Panc1 (cell line): ENCODE results near the gene DDX10. TPM values are rescaled to one million over a fixed set of nuclear protein-coding genes. Genes with fewer than 3 reads are reported as not detected.

ENCODE experiments used
- ATAC-seq: fragments of 200-7000 bp; cut with Tn5 transposase; 2 replicates; pipeline ENCODE4 v1.9.1; 2020; ENCODE audit warnings: mild to moderate bottlenecking, moderate library complexity
- BruUV-seq: library from RNA; stranded (reverse); fragments of 400-500 nt; replicated peaks from 2 replicates; lab custom pipeline; 2021; lab: Mats Ljungman, UMichigan
- CTCF ChIA-PET: fragments of 300-600 bp; sonication (Branson Sonifier 250); formaldehyde crosslinking; loops from one replicate; lab custom pipeline; 2022; ENCODE audit warnings: antibody characterized with exemption; lab: Charles Lee
- POLR2A ChIA-PET: fragments of 300-600 bp; sonication (Branson Sonifier 250); formaldehyde crosslinking; loops from one replicate; lab custom pipeline; 2022; ENCODE audit warnings: antibody characterized with exemption; lab: Charles Lee
- DNase-seq: peaks from one replicate; pipeline ENCODE4 v3.0.0-alpha.2; 2010; ENCODE audit warnings: low read depth, low spot score
- H3K27ac ChIP-seq: 2 replicates; pipeline ENCODE4 v1.5.1; 2011; ENCODE audit warnings: mild to moderate bottlenecking, low read length, inconsistent platforms
- H3K27me3 ChIP-seq: fragments of 200-500 bp; sonication (Bioruptor generic); 2 replicates; pipeline ENCODE4 v1.6.0; 2014; ENCODE audit warnings: low read length, inconsistent platforms; ENCODE audit not compliant: control insufficient read depth, insufficient read depth
- H3K36me3 ChIP-seq: fragments of 200-500 bp; sonication (Bioruptor generic); 2 replicates; pipeline ENCODE4 v1.5.1; 2014; ENCODE audit warnings: inconsistent platforms, mild to moderate bottlenecking, low read length, moderate library complexity; ENCODE audit not compliant: control insufficient read depth, insufficient read depth
- H3K4me1 ChIP-seq: 2 replicates; pipeline ENCODE4 v1.5.1; 2011; ENCODE audit warnings: inconsistent platforms, mild to moderate bottlenecking, low read length, moderate library complexity; ENCODE audit not compliant: control insufficient read depth, insufficient read depth
- H3K4me3 ChIP-seq, 2 experiments: 2 replicates each; pipeline ENCODE4 v1.5.1; 2011 to 2012; ENCODE audit warnings: low read depth in 2 of 2, low read length in 2 of 2, mild to moderate bottlenecking in 2 of 2, inconsistent platforms in 1 of 2, moderate library complexity in 1 of 2
- H3K9me3 ChIP-seq: fragments of 200-500 bp; sonication (Bioruptor generic); 2 replicates; pipeline ENCODE4 v1.5.1; 2014; ENCODE audit warnings: low read depth, mild to moderate bottlenecking, inconsistent platforms, low read length, moderate library complexity; ENCODE audit not compliant: control insufficient read depth, insufficient read depth
- CTCF ChIP-seq: fragments of 450-650 bp; IDR thresholded peaks from 2 replicates; pipeline ENCODE4 v1.5.1; 2017; ENCODE audit warnings: mild to moderate bottlenecking
- POLR2AphosphoS5 ChIP-seq: IDR thresholded peaks from 2 replicates; pipeline ENCODE4 v1.6.1; 2012; ENCODE audit warnings: mild to moderate bottlenecking, low read depth, low read length, moderate library complexity
- REST ChIP-seq, 2 experiments: IDR thresholded peaks; 2 replicates each; pipeline ENCODE4 v1.6.1; 2011 to 2012; ENCODE audit warnings: low read depth in 2 of 2, control low read depth in 1 of 2, low read length in 1 of 2, mild to moderate bottlenecking in 1 of 2, moderate library complexity in 1 of 2; ENCODE audit not compliant: insufficient read depth in 1 of 2
- SIN3A ChIP-seq: IDR thresholded peaks from 2 replicates; pipeline ENCODE4 v1.6.1; 2012; ENCODE audit warnings: low read depth, mild to moderate bottlenecking, low read length, moderate library complexity, borderline replicate concordance; ENCODE audit not compliant: insufficient read depth
- TCF7L2 ChIP-seq: IDR thresholded peaks from 2 replicates; pipeline ENCODE4 v1.6.1; 2011; ENCODE audit warnings: mild to moderate bottlenecking, low read depth, low read length, inconsistent platforms
- in situ Hi-C: cut with HindIII; loops from 2 replicates; pipeline ENCODE4 v1.10.0; 2016; ENCODE audit warnings: low sequenced_read_pairs, low pct_unique_long_range_greater_than_20kb
- intact Hi-C: fragments of 100-400 bp; cut with micrococcal nuclease; formaldehyde crosslinking; loops from one replicate; pipeline ENCODE4 v1.10.0; 2022; ENCODE audit not compliant: unreplicated experiment
- total RNA-seq: library from RNA; stranded (reverse); gene quantifications from one replicate; pipeline ENCODE4 v1.2.1, GENCODE V29; 2021; ENCODE audit not compliant: unreplicated experiment

The DDX10 gene
- total RNA-seq, 1 experiment from 2014 or later = 48.8 TPM

GRCh38 chr11:108793138-108793537 lies 128.3 kb downstream of the DDX10 start:
- no TSS peak for BruUV-seq
- H3K9me3 ChIP-seq = no peaks in the 10 kb centered on the region
- no peak overlapping the region for H3K27ac ChIP-seq
- no peaks in the 10 kb centered on the region for H3K36me3 ChIP-seq
- no peak overlapping the region for H3K4me3 ChIP-seq
- intact Hi-C loops (no loop called here), in situ Hi-C loops (no loop called here)
- no peak for ATAC-seq
- H3K27me3 ChIP-seq = no peaks in the 10 kb centered on the region
- POLR2A ChIA-PET = no interaction called here
- no peaks in the 10 kb centered on the region for H3K4me1 ChIP-seq
- CTCF ChIA-PET = no interaction called here
- DNase-seq = no peak
- no peak for TF ChIP-seq POLR2AphosphoS5
- TF ChIP-seq CTCF = no peak
- TF ChIP-seq REST (IDR thresholded peaks at IDR 0.05; ENCODE audit: insufficient read depth in 1 of 2, low read depth in 2 of 2, low read length in 1 of 2) = no peak
- no peak for TF ChIP-seq TCF7L2
- TF ChIP-seq SIN3A = no peak

- no TSS peak for BruUV-seq
Observed at GRCh38 chr11:108793611-108794010, 128.7 kb downstream of the DDX10 start.

GRCh38 chr11:108796551-108796950 lies 131.7 kb downstream of the DDX10 start:
- in situ Hi-C loops = no loop called here
- Histone ChIP-seq H3K4me1 (no peaks in the 10 kb centered on the region), H3K36me3 (no peaks in the 10 kb centered on the region), H3K4me3 (no peak overlapping the region), H3K27ac (no peak overlapping the region), H3K27me3 (no peaks in the 10 kb centered on the region), H3K9me3 (no peaks in the 10 kb centered on the region)
- ChIA-PET CTCF (no interaction called here), POLR2A (no interaction called here)
- intact Hi-C loops = no loop called here
- no peak for TF ChIP-seq REST (IDR thresholded peaks at IDR 0.05; ENCODE audit: insufficient read depth in 1 of 2, low read depth in 2 of 2, low read length in 1 of 2)
- no peak for TF ChIP-seq CTCF
- no peak for TF ChIP-seq TCF7L2
- TF ChIP-seq SIN3A = no peak
- no peak for TF ChIP-seq POLR2AphosphoS5
- ATAC-seq (no peak), DNase-seq (no peak)
- no TSS peak for BruUV-seq

More at GRCh38 chr11:108793611-108794010, 128.7 kb downstream of the DDX10 start:
- ChIA-PET CTCF (no interaction called here), POLR2A (no interaction called here)
- TF ChIP-seq POLR2AphosphoS5 = no peak
- H3K4me1 ChIP-seq = no peaks in the 10 kb centered on the region
- no peaks in the 10 kb centered on the region for H3K9me3 ChIP-seq
- intact Hi-C loops (no loop called here), in situ Hi-C loops (no loop called here)
- H3K36me3 ChIP-seq = no peaks in the 10 kb centered on the region
- no peak overlapping the region for H3K4me3 ChIP-seq
- no peaks in the 10 kb centered on the region for H3K27me3 ChIP-seq
- ATAC-seq = no peak
- H3K27ac ChIP-seq = no peak overlapping the region
- no peak for DNase-seq
